Measurements from ENCODE around the gene TBXA2R. TPM values are rescaled to one million over a fixed set of nuclear protein-coding genes. Genes with fewer than 3 reads are reported as not detected.
A peak's percentile ranks its signal among the peaks of the same experiment; 100 is the strongest.

TBXA2R gene
- total and polyA plus RNA-seq, 2 experiments from 2014 or later, result 0.76 to 2.6 TPM

DNA sequence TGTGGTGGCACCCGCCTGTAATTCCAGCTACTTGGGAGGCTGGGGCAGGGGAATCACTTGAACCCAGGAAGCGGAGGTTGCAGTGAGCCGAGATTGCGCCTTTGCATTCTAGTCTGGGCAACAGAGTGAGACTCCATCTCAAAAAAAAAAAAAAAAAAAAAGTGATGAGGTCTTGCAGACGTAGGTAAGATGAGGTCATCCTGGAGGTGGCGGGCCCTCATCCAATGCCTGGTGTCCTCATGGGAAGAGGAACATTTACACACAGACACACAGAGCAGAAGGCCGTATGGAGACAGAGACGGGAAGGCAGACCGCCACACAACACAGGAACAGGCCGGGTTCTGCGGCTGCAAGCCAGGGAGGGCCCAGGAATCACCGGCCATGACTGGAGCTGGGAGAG is 15.5 kb upstream of the TBXA2R start:
- H3K9me3 ChIP-seq (ENCODE audit: low read depth), result no peaks in the 10 kb centered on the region
- no peaks in the 10 kb centered on the region for H3K27me3 ChIP-seq (replicated peaks; ENCODE audit: insufficient read depth)
- no peak overlapping the region for H3K9ac ChIP-seq
- no peak overlapping the region for H3K27ac ChIP-seq
- H3K9me2 ChIP-seq (ENCODE audit: insufficient read depth), result no peaks in the 10 kb centered on the region
- no peak for DNase-seq
- TF ChIP-seq EZH2 (IDR thresholded peaks at IDR 0.05; ENCODE audit: insufficient read depth, poor library complexity, severe bottlenecking), result no peak
- no peak overlapping the region for H2AFZ ChIP-seq
- in situ Hi-C loops (cut with MboI), result loop anchor here (25.0 kb wide), 1 partner anchor 310 kb away; no protein-coding TSS in a partner anchor
- H3K4me3 ChIP-seq, result no peak overlapping the region
- no peaks in the 10 kb centered on the region for H4K20me1 ChIP-seq (ENCODE audit: insufficient read depth)
- H3K36me3 ChIP-seq (ENCODE audit: low read depth), result no peaks in the 10 kb centered on the region
- WGBS, 2 experiments (ENCODE audit: low coverage in 1 of 2, low lambda C conversion rate in 2 of 2, missing lambda C conversion rate in 2 of 2), result 86 to 87% methylated on average over 12 of the region's 12 CpGs
- H3K4me2 ChIP-seq (ENCODE audit: unreplicated experiment), result no peak overlapping the region
- peaks cover 8% of the 10 kb centered on the region for H3K4me1 ChIP-seq (ENCODE audit: insufficient read depth)
- H3K79me2 ChIP-seq (ENCODE audit: insufficient read depth), result peaks cover 39% of the 10 kb centered on the region
- no peaks in the 10 kb centered on the region for H3F3A ChIP-seq (ENCODE audit: insufficient read depth)

- H3K27me3 ChIP-seq (replicated peaks; ENCODE audit: insufficient read depth), result no peaks in the 10 kb centered on the region
- DNase-seq, result no peak
- in situ Hi-C loops (cut with MboI), result loop anchor here (25.0 kb wide), 1 partner anchor 309 kb away; no protein-coding TSS in a partner anchor
- H3K9me3 ChIP-seq (ENCODE audit: low read depth), result no peaks in the 10 kb centered on the region
- WGBS, 2 experiments (ENCODE audit: low coverage in 1 of 2, low lambda C conversion rate in 2 of 2, missing lambda C conversion rate in 2 of 2), result 97 to 98% methylated on average over 13 to 15 of the region's 15 CpGs
- TF ChIP-seq EZH2phosphoT487 (IDR thresholded peaks at IDR 0.05; ENCODE audit: insufficient read depth, low read depth) (no peak), EZH2 (IDR thresholded peaks at IDR 0.05; ENCODE audit: insufficient read depth, poor library complexity, severe bottlenecking) (no peak)
- H3K27ac ChIP-seq, result no peak overlapping the region
- no peak overlapping the region for H3K4me2 ChIP-seq (ENCODE audit: unreplicated experiment)
- peaks cover 39% of the 10 kb centered on the region for H3K79me2 ChIP-seq (ENCODE audit: insufficient read depth)
- no peaks in the 10 kb centered on the region for H3K9me2 ChIP-seq (ENCODE audit: insufficient read depth)
- no peak overlapping the region for H2AFZ ChIP-seq
- H3K4me1 ChIP-seq (ENCODE audit: insufficient read depth), result peaks cover 8% of the 10 kb centered on the region
- no peak overlapping the region for H3K4me3 ChIP-seq
- no peaks in the 10 kb centered on the region for H3K36me3 ChIP-seq (ENCODE audit: low read depth)
- H3F3A ChIP-seq (ENCODE audit: insufficient read depth), result no peaks in the 10 kb centered on the region
- H4K20me1 ChIP-seq (ENCODE audit: insufficient read depth), result no peaks in the 10 kb centered on the region
- H3K9ac ChIP-seq, result no peak overlapping the region
Observed at GRCh38 chr19:3621689-3622088, 15.0 kb upstream of the TBXA2R start.

GRCh38 chr19:3620817-3621547 is 14.3 kb upstream of the TBXA2R start:
- Histone ChIP-seq H3K27ac (no peak overlapping the region), H3K9ac (no peak overlapping the region), H4K20me1 (ENCODE audit: insufficient read depth) (no peaks in the 10 kb centered on the region), H3K27me3 (replicated peaks; ENCODE audit: insufficient read depth) (no peaks in the 10 kb centered on the region), H3K9me2 (ENCODE audit: insufficient read depth) (no peaks in the 10 kb centered on the region), H3K36me3 (ENCODE audit: low read depth) (no peaks in the 10 kb centered on the region), H3K9me3 (ENCODE audit: low read depth) (no peaks in the 10 kb centered on the region), H3K4me3 (no peak overlapping the region), H3F3A (ENCODE audit: insufficient read depth) (no peaks in the 10 kb centered on the region), H3K79me2 (ENCODE audit: insufficient read depth) (peaks cover 35% of the 10 kb centered on the region), H3K4me1 (ENCODE audit: insufficient read depth) (peaks cover 8% of the 10 kb centered on the region), H3K4me2 (ENCODE audit: unreplicated experiment) (no peak overlapping the region), H2AFZ (no peak overlapping the region)
- no peak for DNase-seq
- 79 to 81% methylated on average over 20 to 24 of the region's 24 CpGs for WGBS, 2 experiments (ENCODE audit: low coverage in 1 of 2, low lambda C conversion rate in 2 of 2, missing lambda C conversion rate in 2 of 2)
- TF ChIP-seq EZH2 (IDR thresholded peaks at IDR 0.05; ENCODE audit: insufficient read depth, poor library complexity, severe bottlenecking) (no peak), EZH2phosphoT487 (IDR thresholded peaks at IDR 0.05; ENCODE audit: insufficient read depth, low read depth) (no peak)
- in situ Hi-C loops (cut with MboI), result loop anchor here (25.0 kb wide), 1 partner anchor 309 kb away; no protein-coding TSS in a partner anchor

DNA sequence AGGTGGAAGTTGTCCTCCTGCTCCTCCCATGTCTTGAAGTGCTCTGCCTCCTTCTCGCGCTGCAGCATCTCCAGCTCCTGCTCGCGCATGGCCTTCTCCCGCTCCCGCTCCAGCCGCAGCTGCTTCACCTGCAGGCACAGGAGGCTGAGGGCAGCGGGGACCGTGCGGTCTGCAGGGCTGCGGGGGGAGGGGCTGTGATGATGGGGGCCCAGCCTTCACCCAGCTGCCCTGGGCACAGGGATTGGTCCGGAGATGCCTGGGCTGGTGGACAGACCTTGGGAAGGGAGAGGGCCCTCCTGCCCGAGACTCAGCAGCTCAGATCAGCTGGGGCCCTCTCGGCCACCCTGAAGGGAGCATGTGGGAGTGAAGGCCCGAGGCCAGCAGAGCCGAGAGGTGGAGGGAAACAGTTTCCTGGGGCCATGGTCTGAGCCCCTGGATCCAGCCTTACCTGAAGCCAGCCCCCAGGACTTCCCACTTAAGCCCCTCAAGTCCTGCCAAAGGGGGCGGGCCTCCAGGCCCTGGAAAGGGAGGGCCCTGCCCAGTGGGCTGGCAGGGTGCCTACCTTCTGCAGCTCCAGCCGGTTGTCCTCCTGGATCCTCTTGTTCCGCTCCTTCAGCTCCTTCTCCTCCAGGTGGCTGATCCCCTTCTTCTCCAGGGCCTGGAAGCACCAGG is 13.6 kb upstream of the TBXA2R start:
- peak; percentile 27 for DNase-seq
- Histone ChIP-seq H3K4me2 (ENCODE audit: unreplicated experiment) (no peak overlapping the region), H3K36me3 (ENCODE audit: low read depth) (no peaks in the 10 kb centered on the region), H3K9me3 (ENCODE audit: low read depth) (no peaks in the 10 kb centered on the region), H3K9ac (no peak overlapping the region), H3K9me2 (ENCODE audit: insufficient read depth) (no peaks in the 10 kb centered on the region), H2AFZ (no peak overlapping the region), H3K4me1 (ENCODE audit: insufficient read depth) (peaks cover 4% of the 10 kb centered on the region), H3F3A (ENCODE audit: insufficient read depth) (no peaks in the 10 kb centered on the region), H3K79me2 (ENCODE audit: insufficient read depth) (peaks cover 28% of the 10 kb centered on the region), H3K4me3 (no peak overlapping the region), H3K27me3 (replicated peaks; ENCODE audit: insufficient read depth) (no peaks in the 10 kb centered on the region), H4K20me1 (ENCODE audit: insufficient read depth) (no peaks in the 10 kb centered on the region), H3K27ac (no peak overlapping the region)
- no peak for TF ChIP-seq EZH2phosphoT487 (IDR thresholded peaks at IDR 0.05; ENCODE audit: insufficient read depth, low read depth)
- no peak for TF ChIP-seq EZH2 (IDR thresholded peaks at IDR 0.05; ENCODE audit: insufficient read depth, poor library complexity, severe bottlenecking)
- 83 to 85% methylated on average over 15 to 19 of the region's 19 CpGs for WGBS, 2 experiments (ENCODE audit: low coverage in 1 of 2, low lambda C conversion rate in 2 of 2, missing lambda C conversion rate in 2 of 2)
- in situ Hi-C loops (cut with MboI), result loop anchor here (25.0 kb wide), 1 partner anchor 308 kb away; no protein-coding TSS in a partner anchor
